Body of pancreas (tissue), 4 donors: ENCODE measurements around the gene CHRNA1.
"Not testable (repeated sequence)": the region's sequence is repeated elsewhere in the genome, so short reads cannot be mapped to it uniquely, and the experiment has no call there.

Experiments
- POLR2A ChIP-seq, 3 donors: fragments of 450-650 bp; IDR thresholded peaks; one replicate each; pipeline ENCODE4 v1.6.1; 2016; ENCODE audit warnings: antibody characterized with exemption in 3 of 3, mild to moderate bottlenecking in 2 of 3
- TF ChIP-seq, protein P1 (sequence below), 7 experiments: fragments of 450-650 bp in 4 of 7; fragments of 200-600 bp in 3 of 7; sonication (generic) in 3 of 7; IDR thresholded peaks; one replicate each; pipeline ENCODE4 v1.5.1; 2016 to 2019; ENCODE audit warnings: antibody characterized with exemption in 7 of 7

DNA sequence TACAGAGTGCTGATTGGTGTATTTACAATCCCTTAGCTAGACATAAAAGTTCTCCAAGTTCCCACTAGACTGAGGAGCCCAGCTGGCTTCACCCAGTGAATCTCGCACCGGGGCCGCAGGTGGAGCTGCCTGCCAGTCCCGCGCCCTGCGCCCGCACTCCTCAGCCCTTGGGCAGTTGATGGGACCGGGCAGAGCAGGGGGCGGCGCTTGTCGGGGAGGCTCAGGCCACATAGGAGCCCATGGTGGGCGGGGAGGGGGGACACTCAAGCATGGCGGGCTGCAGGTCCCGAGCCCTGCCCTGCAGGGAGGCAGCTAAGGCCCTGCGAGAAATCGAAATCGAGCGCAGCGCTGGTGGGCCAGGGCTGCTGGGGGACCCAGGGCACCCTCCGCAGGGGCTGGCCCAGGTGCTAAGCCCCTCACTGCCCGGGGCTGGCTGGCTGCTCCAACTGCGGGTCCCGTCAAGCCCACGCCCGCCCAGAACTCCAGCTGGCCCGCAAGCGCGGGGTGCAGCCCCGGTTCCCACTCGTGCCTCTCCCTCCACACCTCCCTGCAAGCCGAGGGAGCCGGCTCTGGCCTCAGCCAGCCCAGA is 54.8 kb downstream of the CHRNA1 start:
- TF ChIP-seq, protein P1, sequence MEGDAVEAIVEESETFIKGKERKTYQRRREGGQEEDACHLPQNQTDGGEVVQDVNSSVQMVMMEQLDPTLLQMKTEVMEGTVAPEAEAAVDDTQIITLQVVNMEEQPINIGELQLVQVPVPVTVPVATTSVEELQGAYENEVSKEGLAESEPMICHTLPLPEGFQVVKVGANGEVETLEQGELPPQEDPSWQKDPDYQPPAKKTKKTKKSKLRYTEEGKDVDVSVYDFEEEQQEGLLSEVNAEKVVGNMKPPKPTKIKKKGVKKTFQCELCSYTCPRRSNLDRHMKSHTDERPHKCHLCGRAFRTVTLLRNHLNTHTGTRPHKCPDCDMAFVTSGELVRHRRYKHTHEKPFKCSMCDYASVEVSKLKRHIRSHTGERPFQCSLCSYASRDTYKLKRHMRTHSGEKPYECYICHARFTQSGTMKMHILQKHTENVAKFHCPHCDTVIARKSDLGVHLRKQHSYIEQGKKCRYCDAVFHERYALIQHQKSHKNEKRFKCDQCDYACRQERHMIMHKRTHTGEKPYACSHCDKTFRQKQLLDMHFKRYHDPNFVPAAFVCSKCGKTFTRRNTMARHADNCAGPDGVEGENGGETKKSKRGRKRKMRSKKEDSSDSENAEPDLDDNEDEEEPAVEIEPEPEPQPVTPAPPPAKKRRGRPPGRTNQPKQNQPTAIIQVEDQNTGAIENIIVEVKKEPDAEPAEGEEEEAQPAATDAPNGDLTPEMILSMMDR (IDR thresholded peaks at IDR 0.05), result not testable (repeated sequence)
- not testable (repeated sequence) for TF ChIP-seq POLR2A (IDR thresholded peaks at IDR 0.05)
